ENCODE data around the gene RHOT2.

GRCh38 chr16:717450-718245, 49.7 kb downstream of the RHOT2 start:
- TF ChIP-seq CTCF (IDR thresholded peaks at IDR 0.05), result no peak
- no peak for TF ChIP-seq POLR2A (IDR thresholded peaks at IDR 0.05)
